ENCODE data around the gene TRAF7. TPM values are rescaled to one million over a fixed set of nuclear protein-coding genes. Genes with fewer than 3 reads are reported as not detected.
A peak's percentile ranks its signal among the peaks of the same experiment; 100 is the strongest.
"Not testable (repeated sequence)": the region's sequence is repeated elsewhere in the genome, so short reads cannot be mapped to it uniquely, and the experiment has no call there.

The TRAF7 gene
- total RNA-seq, 1 experiment from 2014 or later, result 101 TPM

- in situ Hi-C loops (cut with HindIII; ENCODE audit: low pct_unique_long_range_greater_than_20kb, low sequenced_read_pairs), result not testable (repeated sequence)
- peak; percentile 98 for DNase-seq (ENCODE audit: low read depth)
Observed at GRCh38 chr16:2135770-2136490, 19.7 kb upstream of the TRAF7 start, which contains the start of gene PKD1. Gene PKD1, minus strand, starts transcription at chr16:2135898. Its CDS starts 209 bp downstream, at chr16:2135689.

GRCh38 chr16:2142942-2143877, 12.4 kb upstream of the TRAF7 start:
- DNase-seq (ENCODE audit: low read depth), result no peak
- in situ Hi-C loops (cut with HindIII; ENCODE audit: low pct_unique_long_range_greater_than_20kb, low sequenced_read_pairs), result no loop called here

DNA sequence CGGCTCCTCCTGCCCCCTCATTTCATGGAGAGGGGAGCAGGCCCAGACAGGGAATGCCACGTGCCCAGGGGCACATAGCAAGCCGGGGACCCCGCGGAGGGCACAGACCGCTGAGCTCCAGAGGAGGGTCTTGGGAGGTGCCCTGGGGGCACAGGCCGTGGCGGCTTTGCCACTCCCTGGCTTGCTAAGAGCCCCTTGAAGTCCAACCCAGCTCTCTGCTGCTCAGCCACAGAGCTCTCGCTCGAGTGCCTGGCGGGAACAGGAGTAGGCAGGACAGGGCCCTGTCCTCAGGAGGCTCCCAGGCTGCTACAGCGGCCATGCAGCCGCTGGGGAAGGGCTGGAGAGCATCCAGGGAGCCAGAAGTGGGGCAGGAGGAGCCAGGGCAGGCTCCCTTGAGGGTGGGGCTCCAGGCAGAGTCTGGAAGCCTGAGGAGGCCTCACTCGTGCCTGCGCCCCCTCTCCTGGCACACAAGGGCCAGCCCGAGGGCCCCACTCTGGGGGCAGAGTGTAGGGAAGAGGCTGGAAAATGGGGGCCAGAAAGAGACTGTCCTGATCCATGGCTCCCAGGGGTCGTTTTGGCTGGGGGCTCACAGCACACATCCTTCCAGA, 11.6 kb upstream of the TRAF7 start:
- no peak for DNase-seq (ENCODE audit: low read depth)
- in situ Hi-C loops (cut with HindIII; ENCODE audit: low pct_unique_long_range_greater_than_20kb, low sequenced_read_pairs), result no loop called here

DNA sequence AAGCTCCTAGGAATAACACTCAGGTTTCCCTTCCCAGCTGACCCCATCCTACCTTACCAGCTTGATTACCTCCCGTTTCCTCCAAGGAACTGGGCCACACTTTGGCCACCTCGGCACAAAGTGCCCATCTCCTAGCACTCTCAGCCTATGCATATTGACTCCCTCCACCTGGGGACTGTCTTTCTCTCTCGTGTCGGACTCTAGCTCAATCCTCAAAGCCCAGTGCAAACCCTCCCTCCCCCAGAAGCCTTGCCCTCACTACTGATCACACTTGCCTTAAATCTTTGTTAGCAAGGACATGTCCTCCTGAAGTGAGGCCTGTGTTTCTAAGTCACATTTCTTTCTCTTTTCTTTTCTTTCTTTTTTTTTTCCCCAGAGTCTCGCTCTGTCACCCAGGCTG, 9.7 kb upstream of the TRAF7 start:
- DNase-seq (ENCODE audit: low read depth), result no peak
- in situ Hi-C loops (cut with HindIII; ENCODE audit: low pct_unique_long_range_greater_than_20kb, low sequenced_read_pairs), result no loop called here

DNA sequence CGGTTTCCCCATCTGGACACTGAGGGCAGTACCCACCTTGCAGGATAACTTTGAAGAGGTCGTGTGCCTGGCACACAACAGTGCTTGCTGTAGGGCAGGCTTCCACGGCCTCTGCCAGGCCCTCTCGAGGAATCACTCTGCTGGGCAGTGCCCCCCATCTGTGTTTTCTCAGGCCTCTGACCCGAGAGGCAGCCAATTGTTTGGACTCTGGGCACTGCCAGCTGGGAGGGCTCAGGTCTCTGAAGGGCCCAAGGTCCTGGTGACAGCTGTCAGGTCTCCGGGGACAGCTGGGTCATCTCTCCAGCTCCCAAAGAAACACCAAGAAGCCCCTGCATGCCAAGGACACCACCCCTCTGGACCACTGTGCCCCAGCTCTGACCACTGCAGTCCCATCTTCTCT, 8.2 kb upstream of the TRAF7 start:
- no peak for DNase-seq (ENCODE audit: low read depth)
- in situ Hi-C loops (cut with HindIII; ENCODE audit: low pct_unique_long_range_greater_than_20kb, low sequenced_read_pairs), result no loop called here

DNA sequence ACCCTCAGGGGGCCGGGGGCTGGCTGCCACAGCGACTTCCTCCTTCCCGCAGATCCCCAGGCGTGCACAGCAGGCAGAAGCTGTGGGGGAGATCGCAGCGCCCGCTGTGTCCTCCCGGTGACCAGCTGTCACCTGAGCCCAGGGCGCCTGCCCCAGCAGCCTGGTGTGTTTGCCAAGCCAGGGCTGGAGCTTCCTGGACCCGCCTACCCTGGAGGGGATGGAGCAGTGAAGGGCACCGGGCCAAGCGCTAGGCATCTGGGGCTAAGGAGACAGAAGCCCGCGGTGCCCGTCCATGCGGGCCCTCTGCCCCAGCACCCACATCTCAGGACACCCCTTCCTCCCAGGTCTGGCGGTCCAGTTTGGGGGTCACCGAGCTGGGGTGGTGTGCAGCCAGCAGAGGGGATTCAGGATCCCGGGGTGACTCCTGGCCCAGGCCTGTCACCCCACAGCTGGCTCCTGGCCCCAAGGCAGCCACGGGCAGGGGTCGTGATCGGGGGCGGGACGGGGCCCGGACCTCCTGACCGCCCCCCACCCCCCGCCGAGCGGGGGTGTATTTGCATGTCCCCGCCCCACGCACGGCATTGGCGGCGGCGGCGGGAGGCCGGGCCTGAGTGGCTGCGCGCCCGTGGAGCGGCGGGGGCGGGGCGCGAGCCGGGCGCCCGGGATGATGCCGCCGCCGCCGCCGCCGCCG, 7.5 kb upstream of the TRAF7 start, which contains the start of gene RAB26:
RAB26 (plus strand) TSS at position 645 of the 691 bp plus-strand sequence. CDS start 159 bp downstream, outside the sequence.
- in situ Hi-C loops (cut with HindIII; ENCODE audit: low pct_unique_long_range_greater_than_20kb, low sequenced_read_pairs), result no loop called here
- DNase-seq (ENCODE audit: low read depth), result peak; percentile 94

- DNase-seq (ENCODE audit: low read depth), result peak; percentile 56
- in situ Hi-C loops (cut with HindIII; ENCODE audit: low pct_unique_long_range_greater_than_20kb, low sequenced_read_pairs), result no loop called here
Observed at GRCh38 chr16:2148714-2149629, 6.6 kb upstream of the TRAF7 start.

DNA sequence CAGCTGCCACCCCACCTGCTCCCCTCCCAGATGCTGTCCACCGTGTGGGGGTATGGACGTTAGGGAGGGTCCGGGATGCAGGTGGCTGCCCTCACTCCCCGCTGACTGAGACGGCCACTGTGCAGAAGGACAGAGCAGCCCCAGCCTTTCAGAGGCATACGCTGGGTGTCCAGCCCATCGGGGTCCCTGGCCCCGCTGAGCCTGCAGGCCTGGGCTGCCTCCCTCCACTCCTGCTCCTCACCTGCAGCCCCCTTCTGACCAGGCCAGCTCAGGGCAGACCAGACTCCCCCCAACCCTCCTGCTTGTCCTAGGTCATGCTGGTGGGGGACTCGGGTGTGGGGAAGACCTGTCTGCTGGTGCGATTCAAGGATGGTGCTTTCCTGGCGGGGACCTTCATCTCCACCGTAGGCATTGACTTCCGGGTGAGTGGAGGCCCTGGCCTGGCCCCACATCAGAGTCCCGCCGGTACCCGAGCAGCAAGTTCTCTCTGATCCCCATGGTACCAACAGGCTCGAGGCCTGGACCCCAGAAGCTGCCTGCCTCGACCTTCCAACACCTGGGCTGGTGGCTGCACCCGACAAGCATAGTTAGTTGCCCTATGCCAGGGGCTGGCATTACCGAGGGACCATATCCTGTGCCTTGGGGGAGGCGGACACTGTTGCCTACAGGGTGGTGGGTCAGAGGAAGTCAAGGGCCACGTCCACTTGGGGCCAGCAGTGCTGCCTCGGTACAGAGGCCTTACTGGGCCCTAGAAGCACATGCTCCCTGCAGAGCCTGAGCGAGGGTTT, 5.8 kb upstream of the TRAF7 start:
- no peak for DNase-seq (ENCODE audit: low read depth)
- in situ Hi-C loops (cut with HindIII; ENCODE audit: low pct_unique_long_range_greater_than_20kb, low sequenced_read_pairs), result no loop called here

DNA sequence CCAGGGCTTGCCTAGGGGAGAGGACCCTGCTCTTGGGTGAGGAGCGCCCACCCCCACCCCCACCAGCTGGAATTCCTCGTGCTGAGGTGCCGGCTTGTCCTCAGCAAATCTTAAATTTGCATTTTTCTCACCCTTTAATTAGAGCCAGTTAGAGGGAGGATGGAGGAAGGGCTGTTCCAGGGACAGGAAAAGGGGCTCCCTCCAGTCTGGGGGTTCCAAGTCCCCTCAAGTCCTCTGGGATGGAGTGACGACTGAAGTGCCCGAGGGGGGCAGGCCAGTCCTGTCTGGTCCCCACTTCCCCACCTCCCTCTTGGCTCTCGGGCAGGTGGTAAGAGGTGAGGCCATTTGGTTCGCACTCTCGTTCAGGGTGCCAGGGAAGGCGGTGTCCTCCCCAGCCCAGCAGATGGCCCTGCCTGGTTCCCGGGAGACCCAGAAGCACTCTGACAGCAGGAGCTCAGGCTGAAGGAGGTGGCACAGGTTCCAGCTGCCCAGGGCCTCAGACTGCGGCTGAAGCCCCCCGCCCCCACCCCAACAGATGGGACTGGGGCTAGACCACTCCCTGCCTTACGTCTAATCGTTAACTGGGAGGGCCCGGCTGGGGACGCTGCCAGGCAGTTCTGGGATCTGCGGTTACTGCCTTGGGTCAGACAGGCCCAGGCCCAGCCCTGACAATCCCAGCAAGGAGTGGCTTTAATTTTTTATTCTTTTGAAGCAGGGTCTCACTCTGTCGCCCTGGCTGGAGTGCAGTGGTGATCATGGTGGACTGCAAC, 5.0 kb upstream of the TRAF7 start:
- in situ Hi-C loops (cut with HindIII; ENCODE audit: low pct_unique_long_range_greater_than_20kb, low sequenced_read_pairs), result no loop called here

DNA sequence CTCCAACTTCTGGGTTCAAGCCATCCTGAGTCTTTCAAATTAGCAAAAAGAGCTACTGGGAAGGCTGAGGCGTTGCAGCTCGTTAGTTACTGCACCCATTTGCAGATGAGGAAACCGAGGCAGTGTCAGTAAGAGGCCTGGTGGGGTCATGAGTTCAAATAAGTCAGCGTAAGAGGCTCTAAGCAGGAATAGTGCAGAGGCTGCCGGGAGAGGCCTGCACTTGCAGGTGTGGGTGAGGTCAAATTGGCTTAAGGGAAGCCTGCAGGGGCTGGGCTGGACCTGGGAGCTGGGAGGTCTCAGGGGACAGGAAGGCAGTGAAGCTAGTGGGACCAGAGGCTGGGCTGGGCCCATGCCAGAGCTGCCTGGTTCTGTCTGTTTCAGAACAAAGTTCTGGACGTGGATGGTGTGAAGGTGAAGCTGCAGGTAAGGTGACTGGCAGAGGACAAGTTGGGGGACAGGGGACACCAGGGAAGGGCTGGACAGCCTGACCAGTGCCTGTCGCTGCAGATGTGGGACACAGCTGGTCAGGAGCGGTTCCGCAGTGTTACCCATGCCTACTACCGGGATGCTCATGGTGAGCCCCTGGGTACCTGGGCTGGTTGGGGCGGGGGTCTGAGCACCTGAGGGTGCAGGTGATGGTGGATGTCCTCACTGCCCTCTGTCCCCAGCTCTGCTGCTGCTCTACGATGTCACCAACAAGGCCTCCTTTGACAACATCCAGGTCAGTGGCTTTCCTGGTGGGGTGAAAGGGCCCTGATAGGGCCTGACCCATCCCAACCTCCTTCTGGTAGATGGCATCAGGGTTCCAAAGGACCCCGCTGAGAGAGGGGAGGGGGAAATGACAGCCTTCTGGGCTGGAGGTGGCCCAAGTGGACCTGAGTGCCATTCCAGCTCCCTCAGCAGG, 4.1 kb upstream of the TRAF7 start:
- DNase-seq (ENCODE audit: low read depth), result no peak
- in situ Hi-C loops (cut with HindIII; ENCODE audit: low pct_unique_long_range_greater_than_20kb, low sequenced_read_pairs), result no loop called here

More for the DNA sequence above, 5.0 kb upstream of the TRAF7 start:
- DNase-seq (ENCODE audit: low read depth), result no peak

- in situ Hi-C loops (cut with HindIII; ENCODE audit: low pct_unique_long_range_greater_than_20kb, low sequenced_read_pairs), result no loop called here
- no peak for DNase-seq (ENCODE audit: low read depth)
Observed at GRCh38 chr16:2152695-2153506, 2.7 kb upstream of the TRAF7 start.

GRCh38 chr16:2154533-2155090, 970 bp upstream of the TRAF7 start:
- in situ Hi-C loops (cut with HindIII; ENCODE audit: low pct_unique_long_range_greater_than_20kb, low sequenced_read_pairs), result no loop called here
- DNase-seq (ENCODE audit: low read depth), result no peak

DNA sequence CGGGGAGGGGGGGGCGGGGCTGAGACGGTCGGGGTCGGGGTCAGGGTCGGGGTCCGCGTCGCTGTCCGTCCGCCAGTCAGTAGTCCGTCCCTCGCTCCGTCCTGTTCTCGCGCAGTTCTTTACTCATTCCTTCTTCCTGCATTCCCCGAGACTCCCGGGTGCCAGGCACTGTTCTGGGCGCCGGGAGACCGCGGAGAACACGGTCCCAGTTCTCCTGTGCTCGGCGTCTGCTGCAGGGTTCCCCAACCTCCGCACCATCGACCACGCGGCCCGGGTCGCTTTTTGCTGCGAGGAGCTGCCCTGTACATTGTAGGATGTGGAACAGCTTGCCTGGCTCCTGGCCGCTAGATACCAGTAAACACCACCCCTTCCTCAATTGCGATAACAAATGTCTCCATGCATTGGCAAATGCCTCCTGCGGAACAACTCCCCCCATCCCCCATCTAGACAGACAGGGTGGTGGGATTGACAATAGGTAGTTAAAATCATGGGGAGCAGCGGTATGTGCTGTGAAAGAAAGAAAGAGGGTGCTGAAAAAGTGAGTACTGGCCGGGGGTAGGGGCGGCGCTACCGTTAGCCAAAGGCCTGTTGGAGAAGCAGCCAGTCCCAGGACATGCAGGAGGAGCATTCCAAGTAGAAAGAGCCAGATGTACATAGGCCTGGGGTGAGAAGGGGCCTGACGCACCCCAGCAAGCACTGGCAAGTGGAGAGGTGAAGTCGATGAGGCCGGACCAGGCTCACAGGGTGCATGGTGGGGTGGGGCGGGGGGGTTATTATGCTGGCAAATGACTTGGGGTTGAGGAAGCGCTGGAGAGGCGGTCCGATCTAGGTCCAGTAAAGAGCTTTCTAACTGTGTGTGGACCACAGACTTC, 631 bp downstream of the TRAF7 start:
- DNase-seq (ENCODE audit: low read depth), result no peak
- in situ Hi-C loops (cut with HindIII; ENCODE audit: low pct_unique_long_range_greater_than_20kb, low sequenced_read_pairs), result no loop called here
